ENCODE results near the gene ADK.
A peak's percentile ranks its signal among the peaks of the same experiment; 100 is the strongest.
"Not testable (repeated sequence)": the region's sequence is repeated elsewhere in the genome, so short reads cannot be mapped to it uniquely, and the experiment has no call there.

ADK gene

DNA sequence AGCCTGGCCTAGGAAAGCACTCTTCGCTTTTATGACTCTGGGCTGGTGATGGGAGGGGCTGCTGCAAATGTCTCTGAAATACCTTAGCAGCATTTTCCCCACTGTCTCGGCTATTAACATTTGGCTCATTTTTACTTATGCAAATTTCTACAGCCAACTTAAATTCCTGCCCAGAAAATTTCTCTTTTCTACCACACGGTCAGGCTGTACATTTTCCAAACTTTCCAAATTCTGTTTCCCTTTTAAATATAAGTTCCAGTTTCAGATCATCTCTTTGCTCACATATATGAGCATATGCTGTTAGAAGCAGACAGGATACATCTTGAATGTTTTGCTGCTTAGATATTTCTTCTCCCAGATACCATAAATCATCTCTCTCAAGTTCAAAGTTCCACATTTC is 332.3 kb downstream of the ADK start:
- no peak for DNase-seq (ENCODE audit: low spot score in 2 of 2)
- Histone ChIP-seq H3K36me3 (replicated peaks) (no peaks in the 10 kb centered on the region), H3K27me3 (ENCODE audit: low read depth) (no peaks in the 10 kb centered on the region), H3K9me3 (no peaks in the 10 kb centered on the region), H3K4me3 (no peak overlapping the region), H3K4me1 (no peaks in the 10 kb centered on the region)
- in situ Hi-C loops (cut with MboI; ENCODE audit: low sequenced_read_pairs), result no loop called here

DNA sequence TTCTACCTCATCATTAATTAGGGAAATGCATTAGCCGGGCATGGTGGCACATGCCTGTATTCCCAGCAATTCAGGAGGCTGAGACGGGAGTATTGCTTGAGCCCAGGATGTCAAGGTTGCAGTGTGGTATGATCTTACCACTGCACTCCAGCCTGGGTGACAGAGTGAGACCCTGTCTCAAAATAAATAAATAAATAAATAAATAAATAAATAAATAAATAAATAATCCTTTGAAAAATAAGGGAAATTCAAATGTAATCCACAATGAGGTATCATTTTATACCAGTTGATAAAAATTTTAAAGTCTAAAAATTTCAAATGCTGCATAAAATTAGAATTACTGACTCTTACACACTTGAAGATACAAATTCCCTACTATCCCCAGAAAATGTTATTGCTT is 334.3 kb downstream of the ADK start:
- in situ Hi-C loops (cut with MboI; ENCODE audit: low sequenced_read_pairs), result no loop called here
- H3K27me3 ChIP-seq (ENCODE audit: low read depth), result no peaks in the 10 kb centered on the region
- no peak overlapping the region for H3K4me3 ChIP-seq
- no peak for DNase-seq (ENCODE audit: low spot score in 2 of 2)
- no peaks in the 10 kb centered on the region for H3K4me1 ChIP-seq
- no peaks in the 10 kb centered on the region for H3K36me3 ChIP-seq (replicated peaks)
- no peaks in the 10 kb centered on the region for H3K9me3 ChIP-seq

DNA sequence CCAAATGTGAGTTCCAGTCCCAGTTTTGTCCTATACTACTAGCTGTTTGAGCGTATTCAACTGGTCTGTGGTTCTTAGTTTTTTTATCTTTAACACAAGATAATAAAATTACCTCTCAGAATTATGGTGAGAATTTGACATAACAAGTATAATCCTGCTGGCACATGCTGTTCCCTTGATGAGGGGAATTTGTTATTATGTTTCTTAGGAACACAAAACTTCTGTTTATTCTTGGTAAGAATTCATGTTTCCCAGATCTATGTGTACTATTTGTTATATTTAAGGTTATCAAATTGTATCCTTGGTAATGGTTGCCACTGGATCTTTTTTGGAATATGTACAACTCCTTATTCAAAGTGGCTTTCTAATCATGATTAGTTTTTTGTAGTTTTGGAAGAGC is 335.6 kb downstream of the ADK start:
- Histone ChIP-seq H3K9me3 (no peaks in the 10 kb centered on the region), H3K4me3 (no peak overlapping the region), H3K4me1 (no peaks in the 10 kb centered on the region), H3K27me3 (ENCODE audit: low read depth) (no peaks in the 10 kb centered on the region), H3K36me3 (replicated peaks) (no peaks in the 10 kb centered on the region)
- DNase-seq (ENCODE audit: low spot score in 2 of 2), result no peak
- in situ Hi-C loops (cut with MboI; ENCODE audit: low sequenced_read_pairs), result no loop called here

DNA sequence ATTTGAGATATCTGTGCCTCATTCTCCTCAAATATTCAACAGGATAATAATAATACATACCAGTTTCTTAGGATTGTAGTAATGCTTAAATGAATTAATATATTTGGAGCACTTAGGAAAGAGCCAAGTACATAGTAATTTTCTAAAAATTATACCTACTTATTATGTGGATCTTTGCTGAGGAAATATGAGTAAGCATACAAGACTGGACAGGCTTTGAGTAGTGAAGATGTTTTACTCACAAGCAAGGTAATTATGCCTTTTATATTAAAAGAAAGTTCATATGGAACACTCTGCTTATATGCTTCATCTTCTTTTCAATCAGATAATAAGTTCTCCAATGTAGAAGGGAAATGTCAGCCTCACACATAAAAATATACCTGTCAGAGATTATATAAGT is 337.9 kb downstream of the ADK start:
- Histone ChIP-seq H3K36me3 (replicated peaks) (no peaks in the 10 kb centered on the region), H3K9me3 (no peaks in the 10 kb centered on the region), H3K4me1 (no peaks in the 10 kb centered on the region), H3K4me3 (no peak overlapping the region), H3K27me3 (ENCODE audit: low read depth) (no peaks in the 10 kb centered on the region)
- no peak for DNase-seq (ENCODE audit: low spot score in 2 of 2)
- in situ Hi-C loops (cut with MboI; ENCODE audit: low sequenced_read_pairs), result no loop called here

DNA sequence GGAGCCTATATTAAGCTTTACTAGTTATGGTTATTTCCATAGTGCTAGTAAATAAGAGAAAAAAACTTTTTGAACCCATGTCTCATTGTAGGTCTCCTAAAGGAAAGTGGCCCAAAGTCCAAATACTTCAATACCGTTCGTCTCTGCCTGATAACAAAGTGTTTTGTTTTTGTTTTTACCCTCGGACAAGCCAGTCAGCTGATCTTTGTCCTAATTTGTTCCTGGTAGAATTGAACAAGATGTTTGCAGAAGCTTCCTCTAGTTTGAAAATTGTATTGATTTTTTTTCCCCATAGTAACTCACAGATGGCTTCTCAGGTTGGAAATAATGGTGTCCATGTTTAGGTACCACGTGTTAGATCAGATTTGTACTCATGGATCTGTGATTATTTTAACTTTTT is 339.5 kb downstream of the ADK start:
- Histone ChIP-seq H3K9me3 (no peaks in the 10 kb centered on the region), H3K4me3 (no peak overlapping the region), H3K27me3 (ENCODE audit: low read depth) (no peaks in the 10 kb centered on the region), H3K36me3 (replicated peaks) (no peaks in the 10 kb centered on the region), H3K4me1 (no peaks in the 10 kb centered on the region)
- no peak for DNase-seq (ENCODE audit: low spot score in 2 of 2)
- in situ Hi-C loops (cut with MboI; ENCODE audit: low sequenced_read_pairs), result no loop called here

DNA sequence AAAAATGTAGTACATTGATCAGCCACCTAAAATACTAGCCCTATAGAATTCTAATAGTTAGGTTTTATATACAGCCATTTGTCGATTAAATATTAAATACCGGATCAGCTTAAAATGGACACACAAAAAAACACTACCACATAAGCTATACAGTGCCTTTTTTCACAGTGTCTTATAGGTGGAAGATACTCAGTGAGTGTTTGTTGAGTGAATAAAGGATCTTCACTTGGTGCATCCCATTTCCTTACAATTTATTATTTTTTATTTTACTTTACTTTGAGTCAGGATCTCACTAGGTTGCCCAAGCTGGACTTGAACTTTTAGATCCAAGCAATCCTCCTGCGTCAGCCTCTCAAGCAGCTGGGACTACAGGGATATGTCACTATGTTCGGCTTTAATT is 340.0 kb downstream of the ADK start:
- in situ Hi-C loops (cut with MboI; ENCODE audit: low sequenced_read_pairs), result no loop called here
- Histone ChIP-seq H3K4me1 (no peaks in the 10 kb centered on the region), H3K9me3 (no peaks in the 10 kb centered on the region), H3K4me3 (no peak overlapping the region), H3K36me3 (replicated peaks) (no peaks in the 10 kb centered on the region), H3K27me3 (ENCODE audit: low read depth) (no peaks in the 10 kb centered on the region)
- DNase-seq (ENCODE audit: low spot score in 2 of 2), result no peak

DNA sequence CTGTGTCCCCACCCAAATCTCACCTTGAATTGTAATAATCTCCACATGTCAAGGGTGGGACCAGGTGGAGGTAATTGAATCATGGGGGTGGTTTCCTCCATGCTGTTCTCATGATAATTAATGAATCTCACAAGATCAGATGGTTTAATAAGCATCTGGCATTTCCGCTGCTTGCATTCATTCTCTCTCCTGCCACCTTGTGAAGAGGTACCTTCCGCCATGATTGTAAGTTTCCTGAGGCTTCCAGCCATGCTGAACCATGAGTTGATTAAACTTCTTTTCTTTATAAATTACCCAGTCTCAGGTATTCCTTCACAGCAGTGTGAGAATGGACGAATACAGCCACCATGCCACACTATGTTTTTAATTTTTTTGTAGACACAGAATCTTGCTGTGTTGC is 345.3 kb downstream of the ADK start:
- DNase-seq (ENCODE audit: low spot score in 2 of 2); H3K4me3 ChIP-seq; H3K4me1 ChIP-seq; H3K36me3 ChIP-seq (replicated peaks); in situ Hi-C loops (cut with MboI; ENCODE audit: low sequenced_read_pairs); H3K27me3 ChIP-seq (ENCODE audit: low read depth); H3K9me3 ChIP-seq: not testable (repeated sequence)

DNA sequence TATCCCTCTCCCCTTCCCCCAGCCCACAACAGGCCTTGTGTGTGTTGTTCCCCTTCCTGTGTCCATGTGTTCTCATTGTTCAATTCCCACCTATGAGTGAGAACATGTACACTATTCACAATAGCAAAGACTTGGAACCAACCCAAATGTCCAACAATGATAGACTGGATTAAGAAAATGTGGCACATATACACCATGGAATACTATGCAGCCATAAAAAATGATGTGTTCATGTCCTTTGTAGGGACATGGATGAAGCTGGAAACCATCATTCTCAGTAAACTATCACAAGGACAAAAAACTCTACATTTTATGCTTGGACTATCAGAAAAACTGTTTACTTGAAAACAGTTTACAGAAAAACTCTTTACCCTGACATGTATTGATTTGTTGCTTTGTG is 347.6 kb downstream of the ADK start:
- H3K27me3 ChIP-seq (ENCODE audit: low read depth); in situ Hi-C loops (cut with MboI; ENCODE audit: low sequenced_read_pairs); H3K4me3 ChIP-seq: not testable (repeated sequence)

DNA sequence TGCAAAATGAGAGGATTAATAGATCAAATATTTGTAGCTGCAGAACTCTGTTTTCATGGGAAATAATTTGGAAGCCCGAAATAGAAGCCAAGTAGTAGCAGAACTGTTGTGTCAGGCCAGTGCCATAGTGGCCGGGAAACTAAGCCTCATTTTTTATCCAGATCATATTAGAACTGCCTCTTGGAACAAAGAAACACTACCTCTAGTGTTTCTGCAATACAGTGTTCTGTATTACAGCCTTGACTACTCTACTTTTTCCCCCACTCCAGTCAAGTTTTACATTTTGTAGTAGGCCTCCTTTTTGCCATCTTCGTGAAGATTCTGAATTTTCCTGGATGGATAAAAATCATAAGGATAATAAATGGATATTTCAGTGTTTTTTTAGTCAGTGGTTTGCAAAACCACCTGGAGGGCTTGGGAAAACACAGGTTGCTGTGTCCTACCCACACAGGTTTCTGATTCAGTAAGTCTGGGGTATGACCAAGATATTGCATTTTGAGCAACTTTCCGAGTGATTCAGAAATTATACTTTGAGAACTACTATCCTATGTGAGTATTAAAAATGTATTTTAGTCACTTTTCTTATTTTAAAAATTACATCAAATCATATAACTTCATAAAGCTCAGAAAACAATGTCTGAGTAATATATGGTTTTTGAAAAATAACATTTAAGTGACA is 349.1 kb downstream of the ADK start:
- DNase-seq (ENCODE audit: low spot score in 2 of 2), result no peak
- Histone ChIP-seq H3K4me1 (peaks cover 9% of the 10 kb centered on the region), H3K4me3 (no peak overlapping the region), H3K36me3 (replicated peaks) (no peaks in the 10 kb centered on the region), H3K9me3 (no peaks in the 10 kb centered on the region), H3K27me3 (ENCODE audit: low read depth) (no peaks in the 10 kb centered on the region)
- in situ Hi-C loops (cut with MboI; ENCODE audit: low sequenced_read_pairs), result no loop called here

More for the DNA sequence above, 347.6 kb downstream of the ADK start:
- H3K9me3 ChIP-seq; H3K36me3 ChIP-seq (replicated peaks); DNase-seq (ENCODE audit: low spot score in 2 of 2); H3K4me1 ChIP-seq: not testable (repeated sequence)

DNA sequence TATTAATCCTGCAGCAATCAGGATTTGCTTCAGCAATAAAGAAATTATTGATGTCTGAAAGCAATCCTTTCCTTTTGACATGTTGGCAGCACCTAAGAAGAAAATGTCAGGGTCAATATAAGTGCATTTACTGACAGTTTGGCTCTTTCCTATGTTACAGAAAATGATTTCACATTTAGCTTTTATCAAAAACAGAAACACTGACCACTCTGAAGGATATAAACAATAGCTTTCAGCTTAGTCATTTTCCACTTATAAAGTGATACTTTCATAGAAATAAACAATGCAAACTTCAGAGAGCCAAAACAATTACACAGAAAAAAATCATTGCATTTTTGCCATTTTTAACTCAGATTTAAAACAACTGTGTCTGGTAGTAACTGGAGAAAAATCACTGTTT is 349.8 kb downstream of the ADK start:
- Histone ChIP-seq H3K36me3 (replicated peaks) (no peaks in the 10 kb centered on the region), H3K4me1 (peaks cover 9% of the 10 kb centered on the region), H3K27me3 (ENCODE audit: low read depth) (no peaks in the 10 kb centered on the region), H3K4me3 (no peak overlapping the region), H3K9me3 (no peaks in the 10 kb centered on the region)
- in situ Hi-C loops (cut with MboI; ENCODE audit: low sequenced_read_pairs), result no loop called here
- DNase-seq (ENCODE audit: low spot score in 2 of 2), result no peak

DNA sequence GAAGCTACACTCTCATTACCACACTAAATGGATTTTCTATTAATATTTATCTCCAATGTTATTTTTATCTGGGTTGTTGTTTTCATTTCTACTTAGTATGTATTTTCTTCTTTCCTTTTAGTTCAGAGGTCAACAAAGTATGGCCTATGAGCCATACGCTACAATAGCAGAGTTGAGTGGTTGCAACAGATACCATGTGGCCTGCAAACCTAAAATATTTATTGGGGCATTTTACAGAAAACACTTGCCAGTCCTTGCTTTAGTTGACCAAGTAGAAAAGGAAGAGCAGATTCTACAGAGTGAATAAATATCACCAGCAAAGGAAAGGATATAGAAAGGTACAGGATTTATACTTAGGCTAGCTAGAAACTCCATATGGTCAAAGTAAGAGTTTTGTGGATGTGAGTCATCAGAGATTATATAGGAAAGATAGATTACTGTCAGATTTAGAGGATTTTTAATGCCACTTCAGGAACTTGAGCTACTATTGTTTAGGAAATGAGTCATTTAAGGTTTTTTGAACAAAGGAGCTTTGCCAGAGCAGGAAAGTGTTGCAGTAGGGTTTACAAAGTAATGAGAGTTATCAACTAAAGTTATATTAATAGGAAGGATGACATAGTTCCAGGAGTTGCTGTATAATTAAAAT is 352.1 kb downstream of the ADK start:
- Histone ChIP-seq H3K9me3 (no peaks in the 10 kb centered on the region), H3K36me3 (replicated peaks) (no peaks in the 10 kb centered on the region; the same call in 1 of the 2 replicates), H3K4me3 (no peak overlapping the region), H3K4me1 (peaks cover 9% of the 10 kb centered on the region), H3K27me3 (ENCODE audit: low read depth) (no peaks in the 10 kb centered on the region)
- DNase-seq (ENCODE audit: low spot score in 2 of 2), result peak in 1 of 2 experiments; percentile 67
- in situ Hi-C loops (cut with MboI; ENCODE audit: low sequenced_read_pairs), result no loop called here

DNA sequence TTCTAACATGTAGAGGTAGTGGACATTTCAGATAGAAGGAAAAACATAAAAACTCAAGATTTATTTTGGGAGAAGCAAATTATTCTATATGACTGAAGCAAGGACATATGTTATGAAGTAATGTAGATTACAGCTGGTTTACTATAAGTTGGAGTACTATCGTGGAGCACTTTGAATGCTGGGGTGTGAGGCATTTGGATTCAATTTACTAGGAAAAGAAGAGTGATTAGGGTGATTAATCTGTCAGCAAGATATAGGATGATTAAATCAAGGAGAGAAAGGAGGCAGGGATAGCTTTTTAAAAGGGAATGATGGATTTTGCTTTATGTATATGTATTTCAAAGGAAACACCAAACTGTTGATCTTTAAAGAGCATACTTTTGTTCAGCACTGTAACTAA is 356.9 kb downstream of the ADK start:
- H3K4me3 ChIP-seq, result no peak overlapping the region
- peaks cover 8% of the 10 kb centered on the region for H3K4me1 ChIP-seq
- H3K36me3 ChIP-seq (replicated peaks), result no peaks in the 10 kb centered on the region; the same call in none of the 2 replicates
- 0 out of 2 replicates have a peak, but pooled peaks cover 4% of the 10 kb centered on the region for H3K9me3 ChIP-seq
- in situ Hi-C loops (cut with MboI; ENCODE audit: low sequenced_read_pairs), result no loop called here
- DNase-seq (ENCODE audit: low spot score in 2 of 2), result no peak
- no peaks in the 10 kb centered on the region for H3K27me3 ChIP-seq (ENCODE audit: low read depth)

DNA sequence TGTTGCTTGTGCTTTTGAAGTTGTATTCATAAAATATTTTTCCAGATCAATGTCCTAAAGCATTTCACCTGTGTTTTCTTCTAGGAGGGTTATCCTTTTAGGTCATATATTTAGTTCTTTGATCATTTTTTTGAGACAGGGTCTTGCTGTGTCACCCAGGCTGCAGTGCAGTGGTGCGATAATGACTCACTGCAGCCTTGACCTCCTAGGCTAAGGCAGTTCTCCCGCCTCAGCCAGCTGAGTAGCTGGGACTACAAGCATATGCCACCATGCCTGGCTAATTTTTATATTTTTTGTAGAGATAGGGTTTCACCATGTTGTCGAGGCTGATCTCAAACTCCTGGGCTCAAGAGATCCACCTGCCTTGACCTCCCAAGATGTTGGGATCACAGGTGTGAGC is 359.6 kb downstream of the ADK start:
- in situ Hi-C loops (cut with MboI; ENCODE audit: low sequenced_read_pairs), result no loop called here
- DNase-seq (ENCODE audit: low spot score in 2 of 2), result no peak
- H3K4me3 ChIP-seq, result no peak overlapping the region
- no peaks in the 10 kb centered on the region for H3K27me3 ChIP-seq (ENCODE audit: low read depth)
- H3K9me3 ChIP-seq, result 0 out of 2 replicates have a peak, but pooled peaks cover 4% of the 10 kb centered on the region
- no peaks in the 10 kb centered on the region; the same call in none of the 2 replicates for H3K36me3 ChIP-seq (replicated peaks)
- H3K4me1 ChIP-seq, result no peaks in the 10 kb centered on the region

DNA sequence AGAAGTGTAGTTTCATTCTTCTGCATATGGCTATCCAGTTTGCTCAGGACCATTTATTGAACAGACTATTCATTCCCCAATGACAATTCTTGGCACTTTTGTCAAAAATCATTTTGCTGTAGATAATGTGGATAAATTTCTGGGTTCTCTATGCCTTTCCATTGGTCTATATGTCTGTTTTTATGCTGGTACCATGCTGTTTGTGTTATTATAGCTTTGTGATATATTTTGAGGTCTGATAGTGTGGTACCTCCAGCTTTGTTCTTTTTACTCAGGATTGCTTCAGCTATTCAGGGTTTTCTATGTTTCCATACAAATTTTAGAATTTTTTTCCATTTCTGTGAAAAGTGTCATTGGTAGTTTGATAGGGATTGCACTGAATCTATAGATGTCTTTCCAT is 360.0 kb downstream of the ADK start:
- Histone ChIP-seq H3K4me3 (no peak overlapping the region), H3K4me1 (no peaks in the 10 kb centered on the region), H3K9me3 (0 out of 2 replicates have a peak, but pooled peaks cover 4% of the 10 kb centered on the region), H3K27me3 (ENCODE audit: low read depth) (no peaks in the 10 kb centered on the region), H3K36me3 (replicated peaks) (no peaks in the 10 kb centered on the region; the same call in none of the 2 replicates)
- DNase-seq (ENCODE audit: low spot score in 2 of 2), result no peak
- in situ Hi-C loops (cut with MboI; ENCODE audit: low sequenced_read_pairs), result no loop called here

Measured in HAP-1 (cell line).